ENCODE results near the gene LAMA5.

The LAMA5 gene

DNA sequence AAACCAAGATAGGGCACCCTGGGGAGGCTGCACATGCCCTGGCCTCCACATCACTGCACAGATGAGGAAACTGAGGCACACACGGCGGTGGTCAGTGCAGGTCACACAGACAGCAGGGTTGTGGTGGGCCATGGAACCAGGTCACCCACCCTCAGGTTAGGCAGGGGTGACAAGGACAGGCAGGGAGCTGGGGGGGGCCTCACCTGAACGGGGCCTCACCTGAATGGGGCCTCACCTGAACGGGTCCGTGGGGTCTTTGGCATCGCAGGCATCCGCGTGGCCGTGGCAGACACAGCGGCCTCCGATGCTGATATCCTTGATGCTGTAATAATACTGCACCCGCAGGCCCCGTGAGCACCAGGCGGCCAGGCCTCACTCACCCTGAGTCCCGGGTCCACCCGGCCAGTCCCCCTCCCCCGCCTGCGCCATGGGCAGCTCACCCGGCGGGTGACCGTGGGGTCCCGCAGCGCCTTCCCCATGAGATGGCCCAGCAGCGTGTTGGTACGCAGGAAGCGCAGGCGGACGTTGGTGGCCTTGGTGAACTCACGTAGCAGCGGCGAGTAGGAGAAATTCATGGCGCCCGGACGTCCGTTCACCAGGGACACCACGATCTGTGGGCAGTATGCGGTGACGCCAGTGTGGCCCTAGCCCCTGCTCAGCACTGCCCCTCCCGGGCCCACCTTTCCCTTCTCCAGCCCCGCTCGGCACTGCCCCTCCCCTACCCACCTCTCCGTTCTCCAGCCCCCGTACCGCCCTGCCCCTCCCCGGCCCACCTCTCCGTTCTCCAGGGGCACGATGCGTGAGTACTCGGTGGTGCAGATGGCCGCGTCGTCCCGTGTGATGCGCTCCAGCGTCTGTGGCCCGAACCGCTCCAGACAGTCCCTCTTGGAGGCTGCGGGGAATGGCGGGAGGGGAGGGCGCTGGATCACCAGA is 15.4 kb downstream of the LAMA5 start:
- no peak overlapping the region for H3K4me3 ChIP-seq (replicated peaks in 1 of 2; ENCODE audit: low read depth in 2 of 2, low read length in 2 of 2)
- TF ChIP-seq, protein P1, sequence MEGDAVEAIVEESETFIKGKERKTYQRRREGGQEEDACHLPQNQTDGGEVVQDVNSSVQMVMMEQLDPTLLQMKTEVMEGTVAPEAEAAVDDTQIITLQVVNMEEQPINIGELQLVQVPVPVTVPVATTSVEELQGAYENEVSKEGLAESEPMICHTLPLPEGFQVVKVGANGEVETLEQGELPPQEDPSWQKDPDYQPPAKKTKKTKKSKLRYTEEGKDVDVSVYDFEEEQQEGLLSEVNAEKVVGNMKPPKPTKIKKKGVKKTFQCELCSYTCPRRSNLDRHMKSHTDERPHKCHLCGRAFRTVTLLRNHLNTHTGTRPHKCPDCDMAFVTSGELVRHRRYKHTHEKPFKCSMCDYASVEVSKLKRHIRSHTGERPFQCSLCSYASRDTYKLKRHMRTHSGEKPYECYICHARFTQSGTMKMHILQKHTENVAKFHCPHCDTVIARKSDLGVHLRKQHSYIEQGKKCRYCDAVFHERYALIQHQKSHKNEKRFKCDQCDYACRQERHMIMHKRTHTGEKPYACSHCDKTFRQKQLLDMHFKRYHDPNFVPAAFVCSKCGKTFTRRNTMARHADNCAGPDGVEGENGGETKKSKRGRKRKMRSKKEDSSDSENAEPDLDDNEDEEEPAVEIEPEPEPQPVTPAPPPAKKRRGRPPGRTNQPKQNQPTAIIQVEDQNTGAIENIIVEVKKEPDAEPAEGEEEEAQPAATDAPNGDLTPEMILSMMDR (IDR thresholded peaks at IDR 0.05; ENCODE audit: low read depth, low read length): no peak
- DNase-seq (ENCODE audit: low read depth in 2 of 2): no peak

DNA sequence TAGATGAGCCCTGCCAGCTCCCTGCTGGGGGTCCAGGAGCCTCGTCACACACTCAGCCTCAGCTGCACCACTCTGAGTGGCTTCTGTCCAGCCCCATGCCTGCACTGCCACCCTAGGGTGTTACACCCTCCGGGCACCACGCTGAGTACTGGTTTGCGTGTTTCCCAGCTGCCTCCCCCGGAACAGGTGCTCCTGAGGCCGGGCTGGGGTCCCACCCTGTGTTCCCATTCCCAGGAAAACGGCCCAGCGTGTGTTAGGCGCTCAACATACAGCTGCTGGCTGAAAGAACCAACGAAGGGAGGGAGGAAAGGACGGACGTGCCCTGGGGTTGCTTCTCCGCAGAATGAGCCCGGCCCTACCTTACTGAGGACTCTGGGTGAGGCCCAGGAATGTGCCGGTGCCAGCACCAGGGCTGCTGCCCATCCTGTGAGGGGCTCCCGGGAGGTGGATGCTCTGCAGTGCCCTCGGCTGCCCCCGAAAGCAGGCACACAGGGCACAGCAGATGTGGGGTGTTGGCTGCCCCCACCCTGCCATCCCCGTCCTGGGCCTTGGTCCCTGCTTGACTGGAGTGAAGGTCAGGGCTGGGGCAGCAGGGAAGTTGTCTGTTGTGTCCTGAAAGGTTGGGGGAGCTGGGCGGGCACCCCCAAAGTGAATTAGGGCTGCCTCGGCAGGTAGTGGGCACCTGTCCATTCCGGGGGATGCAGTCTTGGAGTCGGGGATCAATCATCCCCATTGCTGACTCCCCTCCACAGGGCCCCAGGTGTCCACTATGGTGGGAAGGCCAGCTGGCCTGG is 16.3 kb downstream of the LAMA5 start:
- no peak overlapping the region for H3K4me3 ChIP-seq (replicated peaks in 1 of 2; ENCODE audit: low read depth in 2 of 2, low read length in 2 of 2)
- DNase-seq (ENCODE audit: low read depth in 2 of 2): no peak
- TF ChIP-seq, protein P1 (IDR thresholded peaks at IDR 0.05; ENCODE audit: low read depth, low read length): no peak

DNA sequence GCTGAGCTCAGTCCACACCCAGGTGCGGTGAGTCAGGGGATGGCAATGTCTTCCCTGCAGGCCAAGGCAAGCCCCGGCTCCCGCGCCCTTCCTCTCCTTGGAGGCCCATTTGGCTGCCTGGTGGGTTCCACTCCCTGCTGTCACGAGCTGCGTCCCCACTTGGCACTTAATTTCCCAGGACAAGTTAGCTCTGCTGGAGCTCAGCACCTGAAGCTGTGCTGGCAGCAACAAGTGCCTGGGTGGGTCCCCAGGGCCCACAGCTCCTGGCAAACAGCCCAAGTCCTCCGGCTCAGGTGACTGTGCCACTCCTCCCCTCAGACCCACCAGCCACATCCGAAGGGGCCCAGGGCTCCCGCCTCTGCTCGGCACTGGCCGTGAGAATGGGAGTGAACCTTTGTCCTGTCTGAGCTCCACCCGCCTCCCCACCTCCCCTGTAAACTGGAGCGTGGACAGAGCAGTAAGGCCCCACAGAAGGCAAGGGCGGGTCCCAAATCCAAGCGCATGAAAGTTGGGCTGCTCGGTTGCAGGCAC is 16.9 kb downstream of the LAMA5 start:
- no peak overlapping the region for H3K4me3 ChIP-seq (replicated peaks in 1 of 2; ENCODE audit: low read depth in 2 of 2, low read length in 2 of 2)
- DNase-seq (ENCODE audit: low read depth in 2 of 2): peak in 1 of 2 donors; percentile 28
- TF ChIP-seq, protein P1 (IDR thresholded peaks at IDR 0.05; ENCODE audit: low read depth, low read length): no peak

DNA sequence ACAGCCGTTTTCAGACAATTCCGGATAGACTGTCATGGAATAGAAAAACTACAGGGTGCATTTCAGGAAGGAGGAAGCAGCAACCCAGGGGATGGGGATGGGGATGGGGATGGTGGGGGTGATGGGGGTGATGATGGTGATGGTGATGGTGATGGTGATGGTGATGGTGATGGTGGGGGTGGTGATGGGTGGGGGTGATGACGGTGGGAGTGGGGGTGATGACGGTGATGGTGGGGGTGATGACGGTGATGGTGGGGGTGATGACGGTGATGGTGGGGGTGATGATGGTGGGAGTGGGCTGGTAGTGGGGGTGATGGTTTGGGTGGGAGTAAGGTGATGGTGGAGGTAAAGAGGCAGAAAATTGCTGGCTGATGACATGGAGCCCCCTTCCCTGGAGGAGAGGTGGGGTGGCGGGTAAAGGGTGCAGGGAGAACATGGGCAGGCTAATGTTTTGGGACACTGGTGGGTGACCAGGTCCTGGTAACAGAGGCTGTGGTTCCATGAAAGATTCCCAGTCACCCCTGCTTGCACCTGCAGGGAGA is 17.5 kb downstream of the LAMA5 start:
- DNase-seq (ENCODE audit: low read depth in 2 of 2): no peak
- TF ChIP-seq, protein P1 (IDR thresholded peaks at IDR 0.05; ENCODE audit: low read depth, low read length): no peak
- no peak overlapping the region for H3K4me3 ChIP-seq (replicated peaks in 1 of 2; ENCODE audit: low read depth in 2 of 2, low read length in 2 of 2)

DNA sequence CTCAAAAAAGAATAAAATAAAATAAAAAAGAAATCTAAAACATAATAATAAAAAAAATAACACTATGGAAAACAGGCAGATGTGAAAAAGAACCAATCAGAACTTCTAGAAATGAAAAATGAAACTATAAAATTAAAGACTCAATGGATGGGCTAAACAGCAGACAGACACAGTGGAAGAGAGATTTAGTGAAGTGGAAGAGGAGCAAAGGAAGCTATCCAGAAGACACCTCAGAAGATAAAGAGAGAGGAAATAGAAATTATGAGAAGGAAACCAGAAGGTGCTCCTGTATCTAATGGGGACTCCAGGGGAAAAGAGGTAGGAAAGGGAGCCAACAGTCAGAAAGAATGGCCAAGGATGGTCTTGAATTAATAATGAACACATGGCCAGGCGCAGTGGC is 18.5 kb downstream of the LAMA5 start:
- no peak overlapping the region for H3K4me3 ChIP-seq (replicated peaks in 1 of 2; ENCODE audit: low read depth in 2 of 2, low read length in 2 of 2)
- no peak for DNase-seq (ENCODE audit: low read depth in 2 of 2)
- TF ChIP-seq, protein P1 (IDR thresholded peaks at IDR 0.05; ENCODE audit: low read depth, low read length): no peak

DNA sequence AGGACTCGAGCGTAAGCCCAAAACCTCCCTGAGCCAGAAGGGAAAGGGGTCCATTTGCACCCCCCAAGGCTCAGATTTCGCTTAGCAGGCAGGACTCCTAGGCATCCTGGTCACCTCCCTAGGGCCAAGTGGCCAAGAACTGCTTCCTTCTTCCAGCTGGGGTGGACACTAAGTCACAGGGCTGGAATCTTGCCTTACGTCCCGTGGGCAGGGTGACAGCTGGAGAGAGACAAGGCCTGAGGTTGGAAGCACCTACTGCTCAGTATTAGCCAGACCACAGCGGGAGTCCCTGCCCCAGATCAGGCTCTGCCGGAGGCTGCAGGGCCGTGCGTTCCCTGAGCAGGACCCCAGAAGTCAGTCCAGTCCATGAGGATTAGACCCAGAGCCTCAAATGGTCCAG is 19.7 kb downstream of the LAMA5 start:
- no peak for DNase-seq (ENCODE audit: low read depth in 2 of 2)
- H3K4me3 ChIP-seq (replicated peaks in 1 of 2; ENCODE audit: low read depth in 2 of 2, low read length in 2 of 2): no peak overlapping the region
- TF ChIP-seq, protein P1 (IDR thresholded peaks at IDR 0.05; ENCODE audit: low read depth, low read length): no peak

All from cardiac fibroblast (primary cell).